GM10266 (cell line): Measurements from ENCODE around the gene IGFBP4.

Experiments
- DNase-seq: peaks from one replicate; pipeline ENCODE4 v3.0.0; 2012; ENCODE audit errors: extremely low spot score
- TF ChIP-seq, protein P1 (sequence below): IDR thresholded peaks from 2 replicates; pipeline ENCODE4 v1.5.1; 2012; ENCODE audit warnings: mild to moderate bottlenecking, low read depth; ENCODE audit not compliant: control insufficient read depth, insufficient read depth; ENCODE audit errors: missing control alignments

Gene IGFBP4

DNA sequence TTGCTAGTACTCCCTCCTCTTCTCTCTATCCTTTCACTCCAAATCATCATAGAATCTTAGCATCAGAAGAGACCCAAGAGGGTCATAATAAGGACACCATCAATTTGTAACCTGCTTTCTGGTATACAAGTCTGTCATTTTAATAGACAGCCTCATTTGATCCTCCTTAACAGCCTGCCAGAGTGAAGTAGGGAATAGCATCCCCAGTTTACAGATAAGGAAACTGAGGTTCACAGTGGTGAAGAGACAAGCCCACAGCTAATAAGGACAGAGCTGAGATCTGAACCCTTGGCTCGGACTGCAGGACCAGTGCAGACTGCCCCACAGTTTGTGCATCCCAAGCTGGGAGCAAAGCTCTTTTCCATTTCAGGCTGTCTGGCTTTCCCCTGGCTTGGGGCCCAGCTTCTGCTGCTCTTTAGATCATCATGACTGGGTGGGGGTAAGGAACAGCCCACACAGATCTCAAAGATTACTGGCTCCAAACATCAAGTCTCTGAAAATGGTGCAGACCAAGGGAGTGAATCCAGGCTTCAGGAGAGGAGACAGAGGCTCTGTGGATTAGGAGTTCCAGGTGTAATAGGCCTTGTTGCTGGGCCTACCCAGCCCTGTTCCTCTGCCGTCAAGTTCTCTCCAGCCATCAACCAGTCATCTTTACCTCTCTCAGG, 10.3 kb upstream of the IGFBP4 start:
- no peak for DNase-seq
- TF ChIP-seq, protein P1, sequence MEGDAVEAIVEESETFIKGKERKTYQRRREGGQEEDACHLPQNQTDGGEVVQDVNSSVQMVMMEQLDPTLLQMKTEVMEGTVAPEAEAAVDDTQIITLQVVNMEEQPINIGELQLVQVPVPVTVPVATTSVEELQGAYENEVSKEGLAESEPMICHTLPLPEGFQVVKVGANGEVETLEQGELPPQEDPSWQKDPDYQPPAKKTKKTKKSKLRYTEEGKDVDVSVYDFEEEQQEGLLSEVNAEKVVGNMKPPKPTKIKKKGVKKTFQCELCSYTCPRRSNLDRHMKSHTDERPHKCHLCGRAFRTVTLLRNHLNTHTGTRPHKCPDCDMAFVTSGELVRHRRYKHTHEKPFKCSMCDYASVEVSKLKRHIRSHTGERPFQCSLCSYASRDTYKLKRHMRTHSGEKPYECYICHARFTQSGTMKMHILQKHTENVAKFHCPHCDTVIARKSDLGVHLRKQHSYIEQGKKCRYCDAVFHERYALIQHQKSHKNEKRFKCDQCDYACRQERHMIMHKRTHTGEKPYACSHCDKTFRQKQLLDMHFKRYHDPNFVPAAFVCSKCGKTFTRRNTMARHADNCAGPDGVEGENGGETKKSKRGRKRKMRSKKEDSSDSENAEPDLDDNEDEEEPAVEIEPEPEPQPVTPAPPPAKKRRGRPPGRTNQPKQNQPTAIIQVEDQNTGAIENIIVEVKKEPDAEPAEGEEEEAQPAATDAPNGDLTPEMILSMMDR = no peak

DNA sequence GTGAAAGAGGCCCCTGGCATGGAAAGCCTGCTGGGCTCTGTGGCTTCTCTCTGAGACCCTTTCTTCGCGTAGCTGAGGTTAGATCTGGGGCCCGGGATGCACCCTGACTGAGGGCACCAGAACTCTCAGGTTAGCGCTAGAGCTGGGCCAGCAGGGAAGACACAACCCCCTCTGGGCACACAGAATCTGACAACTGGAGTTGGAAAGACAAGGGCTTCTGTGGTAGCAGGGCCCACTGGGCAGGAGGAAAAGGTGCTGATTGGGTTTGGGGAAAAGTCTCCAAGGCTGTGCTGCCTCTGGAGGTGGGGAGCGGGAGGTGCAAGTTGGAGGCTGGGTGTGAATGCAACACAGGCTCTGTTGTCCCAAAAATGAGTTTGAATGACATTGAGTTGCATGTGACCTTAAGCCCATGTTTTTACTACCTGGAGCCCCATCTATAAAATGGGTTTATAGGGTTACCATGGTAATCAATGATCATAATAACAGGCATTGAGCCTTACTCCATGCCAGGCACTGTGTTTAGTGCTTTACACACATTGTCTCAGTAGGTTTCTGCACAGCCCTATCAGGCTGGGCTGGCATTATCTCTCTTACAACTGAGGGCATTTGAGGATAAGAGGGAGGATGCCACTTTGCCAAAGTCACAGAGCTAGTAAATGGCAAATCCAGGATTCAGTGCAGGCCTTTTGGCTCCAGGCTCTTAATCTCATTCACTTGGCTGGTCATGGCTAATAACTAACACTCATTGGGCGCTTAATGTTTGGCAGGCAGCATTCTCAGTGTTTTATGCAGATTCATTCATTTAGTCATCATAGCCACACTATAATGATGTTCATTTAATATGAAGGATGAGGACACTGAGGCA, 9.5 kb upstream of the IGFBP4 start:
- DNase-seq = no peak
- TF ChIP-seq, protein P1 = peak; percentile 40

DNA sequence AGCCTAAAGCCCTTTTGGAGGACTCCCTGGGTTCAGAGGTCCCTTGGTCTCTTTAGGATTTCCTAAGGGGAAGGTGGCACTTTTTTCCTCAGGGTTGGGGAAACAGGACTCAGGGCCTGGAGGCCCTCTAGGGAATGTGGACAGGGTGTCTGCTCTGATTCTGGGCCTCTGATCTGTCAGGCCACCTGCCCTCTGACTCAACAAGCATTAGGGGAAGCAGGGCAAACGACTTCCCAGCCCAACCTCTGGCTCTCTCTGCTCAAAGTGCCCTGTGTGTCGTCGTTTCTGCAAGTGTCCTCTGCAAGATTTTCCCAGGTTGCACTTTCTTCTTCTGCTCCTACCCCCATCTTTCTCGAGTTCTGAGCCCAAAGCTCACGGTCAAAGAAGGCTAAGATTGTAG, 6.6 kb upstream of the IGFBP4 start:
- TF ChIP-seq, protein P1 = no peak
- DNase-seq = no peak

DNA sequence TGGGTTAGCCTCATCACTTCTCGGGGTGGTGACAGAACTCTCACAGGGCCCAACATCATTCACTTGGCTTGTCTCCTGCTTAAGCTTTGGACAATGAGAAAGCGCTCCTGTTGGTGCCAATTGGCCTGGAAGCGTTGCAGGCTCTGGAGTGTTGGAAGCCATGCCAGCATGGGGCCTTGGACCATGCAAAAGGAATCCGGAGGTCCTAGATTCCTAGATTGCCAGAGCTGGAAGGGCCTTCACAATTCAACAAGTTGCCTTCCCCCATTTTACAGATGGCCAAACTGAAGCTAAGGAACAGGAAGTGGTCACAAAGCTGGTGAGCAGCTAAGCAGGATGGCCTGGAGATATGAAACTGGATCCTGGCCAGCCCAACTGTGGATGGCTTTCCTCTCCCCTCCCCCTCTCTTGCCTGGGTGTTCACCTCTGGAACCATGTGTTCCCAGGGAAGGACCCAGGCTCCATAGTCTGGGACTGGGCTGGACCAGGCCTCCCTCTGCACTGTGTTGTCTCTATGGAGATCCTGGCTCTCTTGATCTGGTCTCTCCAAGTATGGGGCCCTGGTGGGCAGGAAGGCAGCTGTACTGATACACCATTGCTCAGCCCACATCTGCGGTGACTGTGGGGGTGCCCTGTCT, 6.0 kb upstream of the IGFBP4 start:
- TF ChIP-seq, protein P1 = no peak
- DNase-seq = no peak

GRCh38 chr17:40440166-40440565, 3.1 kb upstream of the IGFBP4 start:
- TF ChIP-seq, protein P1 = no peak
- DNase-seq = no peak

- no peak for DNase-seq
- TF ChIP-seq, protein P1 = no peak
These were observed 656 bp upstream of the IGFBP4 start for GRCh38 chr17:40442392-40443195.
